ENCODE measurements around the gene FOXF1.

FOXF1 gene

DNA sequence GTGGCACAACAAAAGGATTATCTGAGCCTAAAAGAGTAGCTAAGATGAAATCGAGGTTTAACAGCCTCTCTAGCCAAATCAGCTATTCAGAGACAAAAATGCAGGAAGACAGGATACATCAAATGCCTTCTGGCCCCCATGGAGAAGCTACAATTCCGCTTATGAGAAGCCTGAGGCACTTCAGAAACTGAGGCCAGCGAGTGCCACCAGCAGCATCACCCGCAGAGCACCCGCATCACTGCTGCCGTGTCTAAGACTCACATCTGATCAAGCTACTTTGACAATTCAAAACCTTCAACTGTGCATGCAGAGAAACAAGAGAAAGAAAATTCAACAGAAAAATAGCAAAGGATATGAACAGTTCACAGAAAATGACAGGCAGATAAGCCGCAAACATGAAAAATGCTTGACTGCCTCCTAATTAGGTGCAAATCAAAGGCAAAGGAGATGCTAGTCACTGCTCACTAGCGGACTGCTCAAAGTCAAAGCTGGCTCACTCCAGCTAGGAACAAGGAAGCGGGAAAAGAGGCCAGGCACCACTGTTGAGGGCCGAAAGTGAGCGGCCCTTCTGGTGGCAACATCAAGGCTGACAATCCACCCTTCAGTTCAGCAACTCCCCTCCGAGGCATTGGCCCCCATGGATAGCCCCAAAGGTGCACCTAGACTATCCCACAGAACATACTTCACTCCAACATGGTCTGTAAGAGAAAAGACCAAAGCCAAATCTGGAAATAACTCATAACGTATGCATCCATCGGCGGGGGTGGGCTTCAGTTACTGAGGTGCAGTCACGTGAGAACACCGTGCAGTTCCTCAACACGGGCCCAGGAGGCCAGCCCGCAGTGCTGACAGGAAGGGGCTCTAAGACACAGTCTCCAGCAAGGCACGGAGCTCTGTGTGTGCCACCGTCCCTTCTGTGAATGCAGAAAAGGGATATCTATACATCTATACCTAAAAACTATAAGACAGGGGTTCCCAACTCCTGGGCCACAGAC lies 32.7 kb downstream of the FOXF1 start:
- TF ChIP-seq, protein P1, sequence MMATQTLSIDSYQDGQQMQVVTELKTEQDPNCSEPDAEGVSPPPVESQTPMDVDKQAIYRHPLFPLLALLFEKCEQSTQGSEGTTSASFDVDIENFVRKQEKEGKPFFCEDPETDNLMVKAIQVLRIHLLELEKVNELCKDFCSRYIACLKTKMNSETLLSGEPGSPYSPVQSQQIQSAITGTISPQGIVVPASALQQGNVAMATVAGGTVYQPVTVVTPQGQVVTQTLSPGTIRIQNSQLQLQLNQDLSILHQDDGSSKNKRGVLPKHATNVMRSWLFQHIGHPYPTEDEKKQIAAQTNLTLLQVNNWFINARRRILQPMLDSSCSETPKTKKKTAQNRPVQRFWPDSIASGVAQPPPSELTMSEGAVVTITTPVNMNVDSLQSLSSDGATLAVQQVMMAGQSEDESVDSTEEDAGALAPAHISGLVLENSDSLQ (IDR thresholded peaks at IDR 0.05) = no peak
- TF ChIP-seq SP1 (IDR thresholded peaks at IDR 0.05) = no peak
- TF ChIP-seq SUZ12 (IDR thresholded peaks at IDR 0.05) = no peak
- TF ChIP-seq L3MBTL2 (conservative IDR thresholded peaks at IDR 0.05) = no peak
- TF ChIP-seq FOXM1 (IDR thresholded peaks at IDR 0.05; ENCODE audit: borderline replicate concordance) = no peak
- no peak for TF ChIP-seq BHLHE40 (IDR thresholded peaks at IDR 0.05; ENCODE audit: borderline replicate concordance)
- TF ChIP-seq FOXA1 (IDR thresholded peaks at IDR 0.05) = no peak
- no peak for TF ChIP-seq LEF1 (IDR thresholded peaks at IDR 0.05; ENCODE audit: borderline replicate concordance)
- no peak for TF ChIP-seq ELF4 (IDR thresholded peaks at IDR 0.05)
- TF ChIP-seq HDGF (IDR thresholded peaks at IDR 0.05; ENCODE audit: borderline replicate concordance) = no peak
- POLR2A ChIA-PET = no interaction called here
- CTCF ChIA-PET = no interaction called here
- DNase-seq (ENCODE audit: extremely low spot score) = no peak

DNA sequence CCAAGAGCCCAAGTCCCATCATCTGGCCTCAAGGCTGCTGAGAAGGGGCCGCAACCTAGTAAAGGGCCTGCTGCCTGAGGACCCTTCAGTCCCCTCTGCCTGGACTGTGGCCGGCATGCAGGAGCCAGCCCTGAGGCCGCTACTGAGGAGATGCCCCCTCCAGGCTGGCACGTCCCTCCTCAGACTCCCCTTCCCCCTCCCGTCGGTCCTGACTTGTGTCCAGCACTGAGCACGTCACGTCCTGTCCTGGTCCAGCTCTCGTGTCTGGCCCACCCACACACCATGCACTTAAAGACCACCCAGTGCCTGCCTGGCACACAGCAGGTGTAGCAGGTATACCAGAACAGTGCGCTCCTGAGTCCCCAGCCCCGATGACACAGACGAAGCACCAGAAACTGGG lies 35.2 kb downstream of the FOXF1 start:
- DNase-seq (ENCODE audit: extremely low spot score) = no peak
- TF ChIP-seq SUZ12 (IDR thresholded peaks at IDR 0.05) = no peak
- ChIA-PET POLR2A (no interaction called here), CTCF (no interaction called here)

DNA sequence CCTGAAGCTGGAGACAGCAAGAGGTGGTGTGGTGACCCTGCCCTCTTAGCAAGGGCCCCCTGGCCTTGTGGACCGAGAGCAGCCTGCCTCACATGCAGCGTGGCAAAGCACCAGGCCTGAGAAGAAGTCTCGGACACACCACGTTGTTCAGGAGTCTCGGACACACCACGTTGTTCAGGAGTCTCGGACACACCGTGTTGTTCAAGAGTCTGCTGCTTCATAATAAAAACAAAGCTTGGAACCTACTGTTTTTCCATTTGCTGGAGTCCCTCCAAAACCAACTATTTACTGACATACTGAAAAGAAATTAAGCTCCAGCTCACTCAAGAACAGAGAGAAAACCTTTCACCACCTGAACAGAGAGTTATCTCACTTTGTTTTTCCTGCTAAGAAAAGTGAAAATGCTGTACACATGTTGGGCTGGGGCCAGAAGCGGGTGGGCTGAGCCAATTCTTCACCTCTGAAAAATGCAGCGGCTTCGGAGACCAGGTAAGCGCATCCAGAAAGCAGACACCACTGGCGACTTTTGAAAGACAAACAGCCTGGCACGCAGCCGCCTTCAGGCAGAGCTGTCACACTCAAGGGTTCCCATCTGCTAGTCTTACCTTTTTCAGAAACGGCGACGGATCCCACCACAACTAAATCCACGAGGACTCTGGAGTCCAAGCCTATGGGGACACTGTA lies 35.8 kb downstream of the FOXF1 start:
- no peak for TF ChIP-seq SUZ12 (IDR thresholded peaks at IDR 0.05)
- no peak for TF ChIP-seq BHLHE40 (IDR thresholded peaks at IDR 0.05; ENCODE audit: borderline replicate concordance)
- no peak for TF ChIP-seq SP1 (IDR thresholded peaks at IDR 0.05)
- no peak for TF ChIP-seq FOXM1 (IDR thresholded peaks at IDR 0.05; ENCODE audit: borderline replicate concordance)
- TF ChIP-seq FOXK2 (IDR thresholded peaks at IDR 0.05) = no peak
- no peak for TF ChIP-seq CTBP1 (IDR thresholded peaks at IDR 0.05; ENCODE audit: borderline replicate concordance)
- TF ChIP-seq FOXA1 (IDR thresholded peaks at IDR 0.05) = no peak
- no peak for TF ChIP-seq ELF4 (IDR thresholded peaks at IDR 0.05)
- no peak for TF ChIP-seq TARDBP (IDR thresholded peaks at IDR 0.05)
- no peak for TF ChIP-seq ARNT (IDR thresholded peaks at IDR 0.05)
- no peak for TF ChIP-seq ZNF384 (IDR thresholded peaks at IDR 0.05)
- no peak for TF ChIP-seq NFRKB (IDR thresholded peaks at IDR 0.05)
- CTCF ChIA-PET = no interaction called here
- POLR2A ChIA-PET = no interaction called here
- no peak for DNase-seq (ENCODE audit: extremely low spot score)

DNA sequence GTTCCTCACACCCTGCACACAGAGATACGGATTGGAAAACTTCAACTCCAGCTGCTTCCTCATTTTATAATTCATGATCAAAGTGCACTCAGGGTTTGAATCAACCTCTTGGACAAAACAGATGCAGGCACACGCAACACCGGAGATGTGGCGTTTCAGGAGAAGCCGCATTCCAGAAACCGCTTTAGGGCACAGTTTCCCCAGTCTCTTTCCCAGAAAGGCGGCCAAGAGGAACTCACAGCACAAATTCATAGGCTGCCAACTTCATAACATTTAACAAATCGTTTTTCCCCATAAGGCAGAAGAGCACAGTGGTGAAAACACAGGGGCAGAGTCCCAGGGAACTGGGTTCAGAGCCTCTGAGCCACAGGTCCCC lies 36.3 kb downstream of the FOXF1 start:
- no peak for DNase-seq (ENCODE audit: extremely low spot score)
- CTCF ChIA-PET = no interaction called here
- POLR2A ChIA-PET = no interaction called here
- TF ChIP-seq NFRKB (IDR thresholded peaks at IDR 0.05) = no peak
- TF ChIP-seq LEF1 (IDR thresholded peaks at IDR 0.05; ENCODE audit: borderline replicate concordance) = no peak
- TF ChIP-seq, protein P1 (IDR thresholded peaks at IDR 0.05) = no peak
- no peak for TF ChIP-seq ELF4 (IDR thresholded peaks at IDR 0.05)
- TF ChIP-seq L3MBTL2 (conservative IDR thresholded peaks at IDR 0.05) = no peak
- TF ChIP-seq SUZ12 (IDR thresholded peaks at IDR 0.05) = no peak
- no peak for TF ChIP-seq ZNF384 (IDR thresholded peaks at IDR 0.05)
- no peak for TF ChIP-seq HDGF (IDR thresholded peaks at IDR 0.05; ENCODE audit: borderline replicate concordance)
- no peak for TF ChIP-seq FOXM1 (IDR thresholded peaks at IDR 0.05; ENCODE audit: borderline replicate concordance)
- no peak for TF ChIP-seq FOXK2 (IDR thresholded peaks at IDR 0.05)
- TF ChIP-seq BHLHE40 (IDR thresholded peaks at IDR 0.05; ENCODE audit: borderline replicate concordance) = no peak
- TF ChIP-seq TARDBP (IDR thresholded peaks at IDR 0.05) = no peak
- no peak for TF ChIP-seq ARNT (IDR thresholded peaks at IDR 0.05)
- no peak for TF ChIP-seq FOXA1 (IDR thresholded peaks at IDR 0.05)
- TF ChIP-seq CTBP1 (IDR thresholded peaks at IDR 0.05; ENCODE audit: borderline replicate concordance) = no peak
- TF ChIP-seq SP1 (IDR thresholded peaks at IDR 0.05) = no peak

DNA sequence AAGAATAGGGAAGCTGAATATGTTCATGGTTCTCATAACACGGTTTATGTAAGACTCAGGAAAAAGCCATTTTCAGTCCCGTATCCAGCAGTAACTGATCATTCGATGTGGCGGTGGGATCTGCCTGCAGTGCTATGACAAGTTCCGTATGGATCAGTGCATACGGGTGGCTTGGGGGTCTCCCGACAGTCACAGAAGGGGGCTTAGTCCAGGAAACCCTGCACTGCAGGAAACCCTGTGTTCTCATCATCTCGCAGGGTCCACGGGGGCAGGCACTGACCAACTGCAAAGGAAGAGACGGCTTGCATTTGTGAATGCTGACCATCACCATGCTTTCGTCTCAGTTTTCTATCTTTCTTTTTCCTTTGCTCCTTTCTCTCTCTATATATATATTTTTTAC lies 37.0 kb downstream of the FOXF1 start:
- ChIA-PET CTCF (no interaction called here), POLR2A (no interaction called here)
- TF ChIP-seq SP1 (IDR thresholded peaks at IDR 0.05) = no peak
- no peak for TF ChIP-seq TARDBP (IDR thresholded peaks at IDR 0.05)
- TF ChIP-seq FOXK2 (IDR thresholded peaks at IDR 0.05) = no peak
- TF ChIP-seq L3MBTL2 (conservative IDR thresholded peaks at IDR 0.05) = no peak
- no peak for TF ChIP-seq ELF4 (IDR thresholded peaks at IDR 0.05)
- no peak for TF ChIP-seq ZNF384 (IDR thresholded peaks at IDR 0.05)
- TF ChIP-seq CTBP1 (IDR thresholded peaks at IDR 0.05; ENCODE audit: borderline replicate concordance) = no peak
- TF ChIP-seq, protein P1 (IDR thresholded peaks at IDR 0.05) = no peak
- no peak for TF ChIP-seq SUZ12 (IDR thresholded peaks at IDR 0.05)
- TF ChIP-seq NFRKB (IDR thresholded peaks at IDR 0.05) = no peak
- no peak for TF ChIP-seq HDGF (IDR thresholded peaks at IDR 0.05; ENCODE audit: borderline replicate concordance)
- TF ChIP-seq BHLHE40 (IDR thresholded peaks at IDR 0.05; ENCODE audit: borderline replicate concordance) = no peak
- TF ChIP-seq ARNT (IDR thresholded peaks at IDR 0.05) = no peak
- no peak for TF ChIP-seq FOXM1 (IDR thresholded peaks at IDR 0.05; ENCODE audit: borderline replicate concordance)
- no peak for TF ChIP-seq LEF1 (IDR thresholded peaks at IDR 0.05; ENCODE audit: borderline replicate concordance)
- no peak for TF ChIP-seq FOXA1 (IDR thresholded peaks at IDR 0.05)
- no peak for DNase-seq (ENCODE audit: extremely low spot score)

Measured in HEK293T (cell line).